Measurements from ENCODE around the gene LEF1. TPM values are rescaled to one million over a fixed set of nuclear protein-coding genes. Genes with fewer than 3 reads are reported as not detected.
"Not testable (repeated sequence)": the region's sequence is repeated elsewhere in the genome, so short reads cannot be mapped to it uniquely, and the experiment has no call there.

Gene LEF1
- total RNA-seq, 1 experiment from 2014 or later: 0.28 TPM

- Histone ChIP-seq H3K36me3 (replicated peaks; ENCODE audit: control insufficient read depth, insufficient read depth, low read length) (no peaks in the 10 kb centered on the region), H3K27me3 (ENCODE audit: control insufficient read depth, insufficient read depth, low read length) (no peaks in the 10 kb centered on the region), H3K4me3 (ENCODE audit: insufficient read depth, low read depth, low read length) (no peak overlapping the region)
- DNase-seq: no peak
These were observed 109.9 kb downstream of the LEF1 start for GRCh38 chr4:108058685-108059440.

- H3K4me3 ChIP-seq (ENCODE audit: insufficient read depth, low read depth, low read length): no peak overlapping the region
- DNase-seq: no peak
- H3K27me3 ChIP-seq (ENCODE audit: control insufficient read depth, insufficient read depth, low read length): no peaks in the 10 kb centered on the region
- no peaks in the 10 kb centered on the region for H3K36me3 ChIP-seq (replicated peaks; ENCODE audit: control insufficient read depth, insufficient read depth, low read length)
These were observed 112.3 kb downstream of the LEF1 start for GRCh38 chr4:108056418-108056817.

GRCh38 chr4:108055787-108056186 lies 112.9 kb downstream of the LEF1 start:
- Histone ChIP-seq H3K4me3 (ENCODE audit: insufficient read depth, low read depth, low read length) (no peak overlapping the region), H3K27me3 (ENCODE audit: control insufficient read depth, insufficient read depth, low read length) (no peaks in the 10 kb centered on the region), H3K36me3 (replicated peaks; ENCODE audit: control insufficient read depth, insufficient read depth, low read length) (no peaks in the 10 kb centered on the region)
- DNase-seq: no peak

GRCh38 chr4:108054025-108054638 lies 114.6 kb downstream of the LEF1 start:
- Histone ChIP-seq H3K36me3 (replicated peaks; ENCODE audit: control insufficient read depth, insufficient read depth, low read length) (no peaks in the 10 kb centered on the region), H3K4me3 (ENCODE audit: insufficient read depth, low read depth, low read length) (no peak overlapping the region), H3K27me3 (ENCODE audit: control insufficient read depth, insufficient read depth, low read length) (no peaks in the 10 kb centered on the region)
- DNase-seq: no peak

- Histone ChIP-seq H3K36me3 (replicated peaks; ENCODE audit: control insufficient read depth, insufficient read depth, low read length) (no peaks in the 10 kb centered on the region), H3K4me3 (ENCODE audit: insufficient read depth, low read depth, low read length) (no peak overlapping the region), H3K27me3 (ENCODE audit: control insufficient read depth, insufficient read depth, low read length) (no peaks in the 10 kb centered on the region)
- no peak for DNase-seq
These were observed 115.5 kb downstream of the LEF1 start for GRCh38 chr4:108053251-108053711.

GRCh38 chr4:108052558-108053120 lies 116.1 kb downstream of the LEF1 start:
- no peak for DNase-seq
- no peak overlapping the region for H3K4me3 ChIP-seq (ENCODE audit: insufficient read depth, low read depth, low read length)
- H3K36me3 ChIP-seq (replicated peaks; ENCODE audit: control insufficient read depth, insufficient read depth, low read length): no peaks in the 10 kb centered on the region
- no peaks in the 10 kb centered on the region for H3K27me3 ChIP-seq (ENCODE audit: control insufficient read depth, insufficient read depth, low read length)

- Histone ChIP-seq H3K27me3 (ENCODE audit: control insufficient read depth, insufficient read depth, low read length) (no peaks in the 10 kb centered on the region), H3K4me3 (ENCODE audit: insufficient read depth, low read depth, low read length) (no peak overlapping the region), H3K36me3 (replicated peaks; ENCODE audit: control insufficient read depth, insufficient read depth, low read length) (no peaks in the 10 kb centered on the region)
- no peak for DNase-seq
These were observed 117.4 kb downstream of the LEF1 start for GRCh38 chr4:108051343-108051742.

GRCh38 chr4:108050166-108051111 lies 118.3 kb downstream of the LEF1 start:
- peak; percentile 35 for DNase-seq
- H3K27me3 ChIP-seq (ENCODE audit: control insufficient read depth, insufficient read depth, low read length); H3K36me3 ChIP-seq (replicated peaks; ENCODE audit: control insufficient read depth, insufficient read depth, low read length); H3K4me3 ChIP-seq (ENCODE audit: insufficient read depth, low read depth, low read length): not testable (repeated sequence)

GRCh38 chr4:108049406-108049805 lies 119.3 kb downstream of the LEF1 start:
- Histone ChIP-seq H3K36me3 (replicated peaks; ENCODE audit: control insufficient read depth, insufficient read depth, low read length) (no peaks in the 10 kb centered on the region), H3K4me3 (ENCODE audit: insufficient read depth, low read depth, low read length) (no peak overlapping the region), H3K27me3 (ENCODE audit: control insufficient read depth, insufficient read depth, low read length) (no peaks in the 10 kb centered on the region)
- no peak for DNase-seq

- H3K36me3 ChIP-seq (replicated peaks; ENCODE audit: control insufficient read depth, insufficient read depth, low read length): no peaks in the 10 kb centered on the region
- no peak overlapping the region for H3K4me3 ChIP-seq (ENCODE audit: insufficient read depth, low read depth, low read length)
- H3K27me3 ChIP-seq (ENCODE audit: control insufficient read depth, insufficient read depth, low read length): no peaks in the 10 kb centered on the region
- DNase-seq: no peak
These were observed 119.7 kb downstream of the LEF1 start for GRCh38 chr4:108048997-108049396.

- no peak for DNase-seq
- Histone ChIP-seq H3K36me3 (replicated peaks; ENCODE audit: control insufficient read depth, insufficient read depth, low read length) (no peaks in the 10 kb centered on the region), H3K27me3 (ENCODE audit: control insufficient read depth, insufficient read depth, low read length) (no peaks in the 10 kb centered on the region), H3K4me3 (ENCODE audit: insufficient read depth, low read depth, low read length) (no peak overlapping the region)
These were observed 120.6 kb downstream of the LEF1 start for GRCh38 chr4:108048157-108048556.

- no peak overlapping the region for H3K4me3 ChIP-seq (ENCODE audit: insufficient read depth, low read depth, low read length)
- no peak for DNase-seq
- no peaks in the 10 kb centered on the region for H3K36me3 ChIP-seq (replicated peaks; ENCODE audit: control insufficient read depth, insufficient read depth, low read length)
- no peaks in the 10 kb centered on the region for H3K27me3 ChIP-seq (ENCODE audit: control insufficient read depth, insufficient read depth, low read length)
These were observed 121.5 kb downstream of the LEF1 start for GRCh38 chr4:108047199-108047598.

- H3K27me3 ChIP-seq (ENCODE audit: control insufficient read depth, insufficient read depth, low read length): no peaks in the 10 kb centered on the region
- no peaks in the 10 kb centered on the region for H3K36me3 ChIP-seq (replicated peaks; ENCODE audit: control insufficient read depth, insufficient read depth, low read length)
- H3K4me3 ChIP-seq (ENCODE audit: insufficient read depth, low read depth, low read length): no peak overlapping the region
- no peak for DNase-seq
These were observed 123.1 kb downstream of the LEF1 start for GRCh38 chr4:108045687-108046024.

GRCh38 chr4:108044951-108045686 lies 123.6 kb downstream of the LEF1 start:
- Histone ChIP-seq H3K36me3 (replicated peaks; ENCODE audit: control insufficient read depth, insufficient read depth, low read length) (no peaks in the 10 kb centered on the region), H3K27me3 (ENCODE audit: control insufficient read depth, insufficient read depth, low read length) (no peaks in the 10 kb centered on the region), H3K4me3 (ENCODE audit: insufficient read depth, low read depth, low read length) (no peak overlapping the region)
- DNase-seq: no peak
